AG04449 (cell line): ENCODE measurements around the gene LRRC8E.

ENCODE experiments used
- CTCF ChIA-PET: fragments of 350-600 bp; formaldehyde crosslinking; extraction: SDS; loops from one replicate; lab custom pipeline; 2021; ENCODE audit warnings: antibody characterized with exemption; lab: Yijun Ruan, JAX
- POLR2A ChIA-PET: fragments of 400-600, 350-600 bp; formaldehyde crosslinking; extraction: SDS; loops from one replicate; lab custom pipeline; 2020; ENCODE audit warnings: antibody characterized with exemption, inconsistent platforms; lab: Yijun Ruan, JAX
- DNase-seq: peaks from one replicate; pipeline ENCODE4 v3.0.0-alpha.2; 2010; ENCODE audit warnings: low read depth, low spot score
- H3K4me3 ChIP-seq: 2 replicates; pipeline ENCODE4 v1.5.1; 2011; ENCODE audit warnings: low read depth, mild to moderate bottlenecking, control low read depth, low read length
- TF ChIP-seq, protein P1 (sequence below): IDR thresholded peaks from one replicate; pipeline ENCODE4 v1.5.1; 2011; ENCODE audit warnings: mild to moderate bottlenecking, moderate library complexity, low read length, control low read depth, inconsistent platforms; ENCODE audit not compliant: insufficient read depth; ENCODE audit errors: missing control alignments

The LRRC8E gene

GRCh38 chr19:7920519-7921301 is 32.4 kb downstream of the LRRC8E start:
- DNase-seq = peak; percentile 74
- TF ChIP-seq, protein P1, sequence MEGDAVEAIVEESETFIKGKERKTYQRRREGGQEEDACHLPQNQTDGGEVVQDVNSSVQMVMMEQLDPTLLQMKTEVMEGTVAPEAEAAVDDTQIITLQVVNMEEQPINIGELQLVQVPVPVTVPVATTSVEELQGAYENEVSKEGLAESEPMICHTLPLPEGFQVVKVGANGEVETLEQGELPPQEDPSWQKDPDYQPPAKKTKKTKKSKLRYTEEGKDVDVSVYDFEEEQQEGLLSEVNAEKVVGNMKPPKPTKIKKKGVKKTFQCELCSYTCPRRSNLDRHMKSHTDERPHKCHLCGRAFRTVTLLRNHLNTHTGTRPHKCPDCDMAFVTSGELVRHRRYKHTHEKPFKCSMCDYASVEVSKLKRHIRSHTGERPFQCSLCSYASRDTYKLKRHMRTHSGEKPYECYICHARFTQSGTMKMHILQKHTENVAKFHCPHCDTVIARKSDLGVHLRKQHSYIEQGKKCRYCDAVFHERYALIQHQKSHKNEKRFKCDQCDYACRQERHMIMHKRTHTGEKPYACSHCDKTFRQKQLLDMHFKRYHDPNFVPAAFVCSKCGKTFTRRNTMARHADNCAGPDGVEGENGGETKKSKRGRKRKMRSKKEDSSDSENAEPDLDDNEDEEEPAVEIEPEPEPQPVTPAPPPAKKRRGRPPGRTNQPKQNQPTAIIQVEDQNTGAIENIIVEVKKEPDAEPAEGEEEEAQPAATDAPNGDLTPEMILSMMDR = no peak
- CTCF ChIA-PET = interaction anchor here (0.7 to 5.9 kb wide), 12 partner anchors 8 to 81 kb away, joined by 3 to 29 read pairs (median 8); partner anchors contain the start of genes MAP2K7 and TIMM44
- POLR2A ChIA-PET = interaction anchor here (0.5 to 2.3 kb wide), 10 partner anchors 8 to 593 kb away, joined by 3 to 13 read pairs (median 4); partner anchors contain the start of genes LRRC8E, MAP2K7, TIMM44 and ZNF414
- peak overlapping the region; percentile 78 for H3K4me3 ChIP-seq

- ChIA-PET CTCF (interaction anchor here (0.7 to 5.9 kb wide), 9 partner anchors 8 to 81 kb away, joined by 3 to 29 read pairs (median 8); partner anchors contain the start of gene TIMM44), POLR2A (interaction anchor here (0.8 to 2.3 kb wide), 5 partner anchors 8 to 52 kb away, joined by 4 to 13 read pairs (median 6); partner anchors contain the start of genes LRRC8E, MAP2K7 and TIMM44)
- no peak for DNase-seq
- TF ChIP-seq, protein P1 = no peak
- peak overlapping the region; percentile 66 for H3K4me3 ChIP-seq
Measured at GRCh38 chr19:7921302-7921966, 33.1 kb downstream of the LRRC8E start.

- ChIA-PET CTCF (interaction anchor here (1.5 to 5.9 kb wide), 5 partner anchors 16 to 70 kb away, joined by 3 to 29 read pairs (median 8); partner anchors contain the start of gene TIMM44), POLR2A (no interaction called here)
- peak overlapping the region; percentile 66; the same call in 1 of the 2 replicates for H3K4me3 ChIP-seq
- TF ChIP-seq, protein P1 = no peak
- DNase-seq = no peak
Measured at GRCh38 chr19:7921967-7922835, 33.9 kb downstream of the LRRC8E start.

GRCh38 chr19:7922836-7923195 is 34.5 kb downstream of the LRRC8E start:
- POLR2A ChIA-PET = no interaction called here
- no peak for DNase-seq
- CTCF ChIA-PET = interaction anchor here (1.5 to 5.9 kb wide), 4 partner anchors 21 to 80 kb away, joined by 6 to 29 read pairs (median 8); partner anchors contain the start of gene TIMM44
- TF ChIP-seq, protein P1 = no peak
- no peak overlapping the region for H3K4me3 ChIP-seq

GRCh38 chr19:7923295-7924191 is 35.2 kb downstream of the LRRC8E start:
- no peak for DNase-seq
- ChIA-PET CTCF (interaction anchor here (0.6 to 2.0 kb wide), 6 partner anchors 15 to 84 kb away, joined by 3 to 7 read pairs (median 3); partner anchors contain the start of gene TIMM44), POLR2A (no interaction called here)
- H3K4me3 ChIP-seq = no peak overlapping the region
- TF ChIP-seq, protein P1 = no peak
